OCI-LY7 (cell line): ENCODE measurements around the gene NCKIPSD. TPM values are rescaled to one million over a fixed set of nuclear protein-coding genes. Genes with fewer than 3 reads are reported as not detected.
"Not testable (repeated sequence)": the region's sequence is repeated elsewhere in the genome, so short reads cannot be mapped to it uniquely, and the experiment has no call there.

Experiments used
- BruUV-seq: library from RNA; stranded (reverse); fragments of 400-500 nt; replicated peaks from 2 replicates; lab custom pipeline; 2021; lab: Mats Ljungman, UMichigan
- CTCF ChIA-PET: fragments of 300-600 bp; sonication (Branson Sonifier 250); formaldehyde crosslinking; loops from one replicate; lab custom pipeline; 2022; ENCODE audit warnings: antibody characterized with exemption; ENCODE audit not compliant: unreplicated experiment; lab: Charles Lee
- POLR2A ChIA-PET: fragments of 300-600 bp; sonication (Branson Sonifier 250); formaldehyde crosslinking; loops from one replicate; lab custom pipeline; 2022; ENCODE audit warnings: antibody characterized with exemption; lab: Charles Lee
- DNase-seq: peaks from one replicate; pipeline ENCODE4 v3.0.0-alpha.2; 2015; ENCODE audit warnings: low spot score
- H2AFZ ChIP-seq: fragments of 200-600 bp; sonication (generic), shearing (Covaris generic); 2 replicates; pipeline ENCODE4 v1.6.1; 2014; ENCODE audit warnings: mild to moderate bottlenecking, antibody characterized with exemption, low read length, moderate library complexity
- H3K27ac ChIP-seq: fragments of 200-600 bp; sonication (generic); 2 replicates; pipeline ENCODE4 v1.5.1; 2014; ENCODE audit warnings: mixed run types, low read depth, mild to moderate bottlenecking, moderate library complexity, low read length, inconsistent platforms; ENCODE audit not compliant: poor library complexity, severe bottlenecking
- H3K36me3 ChIP-seq: fragments of 200-600 bp; sonication (generic); 2 replicates; pipeline ENCODE4 v1.6.1; 2014; ENCODE audit warnings: mild to moderate bottlenecking, antibody characterized with exemption, low read length, moderate library complexity, mixed read lengths; ENCODE audit not compliant: insufficient read depth
- H3K4me1 ChIP-seq: fragments of 200-600 bp; sonication (generic); 2 replicates; pipeline ENCODE4 v1.5.1; 2014; ENCODE audit warnings: mild to moderate bottlenecking, low read length; ENCODE audit not compliant: insufficient read depth, poor library complexity, severe bottlenecking
- H3K4me2 ChIP-seq: fragments of 200-600 bp; sonication (generic); 2 replicates; pipeline ENCODE4 v1.6.1; 2014; ENCODE audit warnings: mild to moderate bottlenecking, low read length
- H3K4me3 ChIP-seq: fragments of 200-600 bp; sonication (generic); 2 replicates; pipeline ENCODE4 v1.5.1; 2014; ENCODE audit warnings: mild to moderate bottlenecking, low read depth, low read length; ENCODE audit not compliant: poor library complexity, severe bottlenecking
- H3K79me2 ChIP-seq: fragments of 200-600 bp; sonication (generic); 2 replicates; pipeline ENCODE4 v1.6.1; 2016; ENCODE audit warnings: low read depth, mild to moderate bottlenecking, low read length, moderate library complexity, mixed read lengths; ENCODE audit not compliant: insufficient read depth
- H3K9me2 ChIP-seq: fragments of 200-600 bp; sonication (generic); 2 replicates; pipeline ENCODE4 v1.6.1; 2016; ENCODE audit warnings: mild to moderate bottlenecking, low read length, mixed read lengths; ENCODE audit not compliant: insufficient read depth
- H3K9me3 ChIP-seq: fragments of 200-600 bp; sonication (generic); 2 replicates; pipeline ENCODE4 v1.6.1; 2014; ENCODE audit warnings: mild to moderate bottlenecking, mixed run types, low read length, mixed read lengths
- H4K20me1 ChIP-seq: fragments of 200-600 bp; sonication (generic); 2 replicates; pipeline ENCODE4 v1.6.1; 2014; ENCODE audit warnings: mild to moderate bottlenecking, antibody characterized with exemption, low read length, moderate library complexity, mixed read lengths; ENCODE audit not compliant: insufficient read depth
- EZH2phosphoT487 ChIP-seq: fragments of 200-600 bp; sonication (generic); IDR thresholded peaks from 2 replicates; pipeline ENCODE4 v1.6.1; 2018; ENCODE audit warnings: low read depth, borderline replicate concordance, mild to moderate bottlenecking, mixed run types, antibody characterized with exemption, low read length, moderate library complexity, mixed read lengths
- intact Hi-C: fragments of 100-400 bp; cut with micrococcal nuclease; formaldehyde crosslinking; loops from one replicate; pipeline ENCODE4 v1.10.0; 2022; ENCODE audit not compliant: unreplicated experiment
- total RNA-seq, 2 experiments: library from RNA; depleted of rRNA in 1 of 2; stranded (reverse); fragments of >200 nt in 1 of 2; shearing (Covaris generic) in 1 of 2; gene quantifications; 2 replicates each; pipeline ENCODE4 v1.2.3, GENCODE V29; 2014 to 2022
- TF ChIP-seq, protein P1 (sequence below): fragments of 200-600 bp; sonication (generic); conservative IDR thresholded peaks from 2 replicates; pipeline ENCODE4 v1.5.1; 2014; ENCODE audit warnings: mild to moderate bottlenecking, antibody characterized with exemption, low read length, moderate library complexity, mixed read lengths

The NCKIPSD gene
- total RNA-seq, 2 experiments from 2014 or later: 34.8 to 39.9 TPM

DNA sequence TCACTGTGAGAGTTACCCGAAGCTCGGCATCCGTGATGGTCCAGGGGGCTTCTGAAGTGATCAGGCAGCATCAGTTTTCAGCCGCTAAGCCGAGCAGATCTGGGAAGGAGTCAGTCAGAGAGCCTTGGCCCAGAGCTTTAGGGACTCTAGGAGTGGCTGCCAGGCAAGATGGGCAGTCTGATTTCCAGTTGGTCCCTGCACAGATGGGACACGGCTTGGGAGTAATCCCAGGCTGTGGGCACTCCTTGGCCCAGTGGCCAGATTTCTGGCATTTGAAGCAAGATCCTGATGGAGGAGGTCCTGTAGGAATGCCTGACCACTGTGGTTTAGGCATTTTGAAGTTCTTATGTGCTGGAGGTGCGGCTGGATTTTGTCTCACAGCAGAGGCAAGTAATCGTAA lies 41.8 kb upstream of the NCKIPSD start:
- DNase-seq: no peak
- intact Hi-C loops: no loop called here
- no peak overlapping the region for H3K27ac ChIP-seq
- H3K36me3 ChIP-seq: no peaks in the 10 kb centered on the region
- TF ChIP-seq, protein P1, sequence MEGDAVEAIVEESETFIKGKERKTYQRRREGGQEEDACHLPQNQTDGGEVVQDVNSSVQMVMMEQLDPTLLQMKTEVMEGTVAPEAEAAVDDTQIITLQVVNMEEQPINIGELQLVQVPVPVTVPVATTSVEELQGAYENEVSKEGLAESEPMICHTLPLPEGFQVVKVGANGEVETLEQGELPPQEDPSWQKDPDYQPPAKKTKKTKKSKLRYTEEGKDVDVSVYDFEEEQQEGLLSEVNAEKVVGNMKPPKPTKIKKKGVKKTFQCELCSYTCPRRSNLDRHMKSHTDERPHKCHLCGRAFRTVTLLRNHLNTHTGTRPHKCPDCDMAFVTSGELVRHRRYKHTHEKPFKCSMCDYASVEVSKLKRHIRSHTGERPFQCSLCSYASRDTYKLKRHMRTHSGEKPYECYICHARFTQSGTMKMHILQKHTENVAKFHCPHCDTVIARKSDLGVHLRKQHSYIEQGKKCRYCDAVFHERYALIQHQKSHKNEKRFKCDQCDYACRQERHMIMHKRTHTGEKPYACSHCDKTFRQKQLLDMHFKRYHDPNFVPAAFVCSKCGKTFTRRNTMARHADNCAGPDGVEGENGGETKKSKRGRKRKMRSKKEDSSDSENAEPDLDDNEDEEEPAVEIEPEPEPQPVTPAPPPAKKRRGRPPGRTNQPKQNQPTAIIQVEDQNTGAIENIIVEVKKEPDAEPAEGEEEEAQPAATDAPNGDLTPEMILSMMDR: no peak
- TF ChIP-seq EZH2phosphoT487: no peak
- H3K4me1 ChIP-seq: no peaks in the 10 kb centered on the region
- BruUV-seq: no TSS peak
- no peaks in the 10 kb centered on the region for H3K9me2 ChIP-seq
- no peak overlapping the region for H2AFZ ChIP-seq
- ChIA-PET CTCF (no interaction called here), POLR2A (no interaction called here)
- no peaks in the 10 kb centered on the region for H3K9me3 ChIP-seq
- no peak overlapping the region for H3K4me2 ChIP-seq
- H3K4me3 ChIP-seq: no peak overlapping the region
- no peaks in the 10 kb centered on the region for H3K79me2 ChIP-seq
- H4K20me1 ChIP-seq: no peaks in the 10 kb centered on the region

- BruUV-seq, H3K4me2 ChIP-seq, H3K9me3 ChIP-seq, H4K20me1 ChIP-seq, DNase-seq, H3K4me1 ChIP-seq, CTCF ChIA-PET, H3K79me2 ChIP-seq, H3K9me2 ChIP-seq, intact Hi-C loops, POLR2A ChIA-PET, H3K4me3 ChIP-seq, H2AFZ ChIP-seq, H3K36me3 ChIP-seq, H3K27ac ChIP-seq: not testable (repeated sequence)
These were observed 39.6 kb upstream of the NCKIPSD start for GRCh38 chr3:48725185-48725855.

- H2AFZ ChIP-seq: no peak overlapping the region
- H3K4me1 ChIP-seq: peaks cover 8% of the 10 kb centered on the region
- no peak overlapping the region for H3K4me3 ChIP-seq
- CTCF ChIA-PET: no interaction called here
- POLR2A ChIA-PET: no interaction called here
- H3K36me3 ChIP-seq: no peaks in the 10 kb centered on the region
- no peak for DNase-seq
- H3K4me2 ChIP-seq: no peak overlapping the region
- H3K9me3 ChIP-seq: no peaks in the 10 kb centered on the region
- H3K27ac ChIP-seq: no peak overlapping the region
- no peak for TF ChIP-seq EZH2phosphoT487
- TF ChIP-seq, protein P1: no peak
- H4K20me1 ChIP-seq: no peaks in the 10 kb centered on the region
- intact Hi-C loops: no loop called here
- no TSS peak for BruUV-seq
- no peaks in the 10 kb centered on the region for H3K9me2 ChIP-seq
- H3K79me2 ChIP-seq: no peaks in the 10 kb centered on the region
These were observed 38.0 kb upstream of the NCKIPSD start for GRCh38 chr3:48723725-48724124.

DNA sequence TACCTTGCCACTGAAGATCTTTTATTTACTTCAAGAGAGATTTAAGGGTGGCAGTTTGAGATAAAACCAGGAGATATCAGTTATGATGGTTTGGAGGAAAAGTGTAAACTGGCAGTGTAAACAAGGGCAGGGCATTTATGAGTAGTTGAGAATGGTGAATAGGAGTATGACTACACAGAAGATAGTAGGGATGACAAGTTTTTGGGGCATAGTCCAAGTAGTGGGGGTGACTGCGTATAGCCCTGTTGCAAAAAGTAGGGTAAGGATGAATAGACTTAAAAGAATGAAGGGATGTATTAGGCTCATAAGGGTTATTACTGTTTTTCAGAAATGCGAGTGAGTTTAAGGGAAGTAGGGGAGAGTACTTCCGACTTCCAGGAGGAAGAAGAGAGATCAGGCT lies 37.6 kb upstream of the NCKIPSD start:
- H3K9me2 ChIP-seq, H3K4me3 ChIP-seq, CTCF ChIA-PET, H3K79me2 ChIP-seq, H3K4me2 ChIP-seq, POLR2A ChIA-PET, H3K9me3 ChIP-seq, DNase-seq, BruUV-seq, H4K20me1 ChIP-seq, H3K27ac ChIP-seq, H3K36me3 ChIP-seq, H3K4me1 ChIP-seq, intact Hi-C loops, H2AFZ ChIP-seq: not testable (repeated sequence)
